ENCODE measurements around the gene EPN1. TPM values are rescaled to one million over a fixed set of nuclear protein-coding genes. Genes with fewer than 3 reads are reported as not detected.

The EPN1 gene
- total and polyA plus RNA-seq, 2 of the 13 experiments (the other 11 are each of a cell fraction or from before 2014, with no cell fraction given): 28.9 to 31.7 TPM

- TF ChIP-seq, protein P1, sequence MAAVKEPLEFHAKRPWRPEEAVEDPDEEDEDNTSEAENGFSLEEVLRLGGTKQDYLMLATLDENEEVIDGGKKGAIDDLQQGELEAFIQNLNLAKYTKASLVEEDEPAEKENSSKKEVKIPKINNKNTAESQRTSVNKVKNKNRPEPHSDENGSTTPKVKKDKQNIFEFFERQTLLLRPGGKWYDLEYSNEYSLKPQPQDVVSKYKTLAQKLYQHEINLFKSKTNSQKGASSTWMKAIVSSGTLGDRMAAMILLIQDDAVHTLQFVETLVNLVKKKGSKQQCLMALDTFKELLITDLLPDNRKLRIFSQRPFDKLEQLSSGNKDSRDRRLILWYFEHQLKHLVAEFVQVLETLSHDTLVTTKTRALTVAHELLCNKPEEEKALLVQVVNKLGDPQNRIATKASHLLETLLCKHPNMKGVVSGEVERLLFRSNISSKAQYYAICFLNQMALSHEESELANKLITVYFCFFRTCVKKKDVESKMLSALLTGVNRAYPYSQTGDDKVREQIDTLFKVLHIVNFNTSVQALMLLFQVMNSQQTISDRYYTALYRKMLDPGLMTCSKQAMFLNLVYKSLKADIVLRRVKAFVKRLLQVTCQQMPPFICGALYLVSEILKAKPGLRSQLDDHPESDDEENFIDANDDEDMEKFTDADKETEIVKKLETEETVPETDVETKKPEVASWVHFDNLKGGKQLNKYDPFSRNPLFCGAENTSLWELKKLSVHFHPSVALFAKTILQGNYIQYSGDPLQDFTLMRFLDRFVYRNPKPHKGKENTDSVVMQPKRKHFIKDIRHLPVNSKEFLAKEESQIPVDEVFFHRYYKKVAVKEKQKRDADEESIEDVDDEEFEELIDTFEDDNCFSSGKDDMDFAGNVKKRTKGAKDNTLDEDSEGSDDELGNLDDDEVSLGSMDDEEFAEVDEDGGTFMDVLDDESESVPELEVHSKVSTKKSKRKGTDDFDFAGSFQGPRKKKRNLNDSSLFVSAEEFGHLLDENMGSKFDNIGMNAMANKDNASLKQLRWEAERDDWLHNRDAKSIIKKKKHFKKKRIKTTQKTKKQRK (IDR thresholded peaks at IDR 0.05; ENCODE audit: low read length): no peak
- TF ChIP-seq, protein P2, sequence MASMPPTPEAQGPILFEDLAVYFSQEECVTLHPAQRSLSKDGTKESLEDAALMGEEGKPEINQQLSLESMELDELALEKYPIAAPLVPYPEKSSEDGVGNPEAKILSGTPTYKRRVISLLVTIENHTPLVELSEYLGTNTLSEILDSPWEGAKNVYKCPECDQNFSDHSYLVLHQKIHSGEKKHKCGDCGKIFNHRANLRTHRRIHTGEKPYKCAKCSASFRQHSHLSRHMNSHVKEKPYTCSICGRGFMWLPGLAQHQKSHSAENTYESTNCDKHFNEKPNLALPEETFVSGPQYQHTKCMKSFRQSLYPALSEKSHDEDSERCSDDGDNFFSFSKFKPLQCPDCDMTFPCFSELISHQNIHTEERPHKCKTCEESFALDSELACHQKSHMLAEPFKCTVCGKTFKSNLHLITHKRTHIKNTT (CRISPR knock-in tag; IDR thresholded peaks at IDR 0.05): no peak
- no peak for TF ChIP-seq TSC22D2 (CRISPR knock-in tag; IDR thresholded peaks at IDR 0.05; ENCODE audit: borderline replicate concordance)
- TF ChIP-seq ZNF530 (CRISPR knock-in tag; IDR thresholded peaks at IDR 0.05; ENCODE audit: low read depth): no peak
- TF ChIP-seq ZBTB43 (CRISPR knock-in tag; conservative IDR thresholded peaks at IDR 0.05): no peak
- no peak for TF ChIP-seq ZFYVE20 (CRISPR knock-in tag; IDR thresholded peaks at IDR 0.05; ENCODE audit: borderline replicate concordance, low read depth)
- no peak for TF ChIP-seq ZEB1 (IDR thresholded peaks at IDR 0.05; ENCODE audit: insufficient replicate concordance, low read depth)
- TF ChIP-seq, protein P3, sequence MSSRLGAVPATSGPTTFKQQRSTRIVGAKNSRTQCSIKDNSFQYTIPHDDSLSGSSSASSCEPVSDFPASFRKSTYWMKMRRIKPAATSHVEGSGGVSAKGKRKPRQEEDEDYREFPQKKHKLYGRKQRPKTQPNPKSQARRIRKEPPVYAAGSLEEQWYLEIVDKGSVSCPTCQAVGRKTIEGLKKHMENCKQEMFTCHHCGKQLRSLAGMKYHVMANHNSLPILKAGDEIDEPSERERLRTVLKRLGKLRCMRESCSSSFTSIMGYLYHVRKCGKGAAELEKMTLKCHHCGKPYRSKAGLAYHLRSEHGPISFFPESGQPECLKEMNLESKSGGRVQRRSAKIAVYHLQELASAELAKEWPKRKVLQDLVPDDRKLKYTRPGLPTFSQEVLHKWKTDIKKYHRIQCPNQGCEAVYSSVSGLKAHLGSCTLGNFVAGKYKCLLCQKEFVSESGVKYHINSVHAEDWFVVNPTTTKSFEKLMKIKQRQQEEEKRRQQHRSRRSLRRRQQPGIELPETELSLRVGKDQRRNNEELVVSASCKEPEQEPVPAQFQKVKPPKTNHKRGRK (CRISPR knock-in tag; IDR thresholded peaks at IDR 0.05): no peak
- peak; percentile 76 for TF ChIP-seq PHF8 (CRISPR knock-in tag; IDR thresholded peaks at IDR 0.05)
- no peak for TF ChIP-seq ZNF761 (CRISPR knock-in tag; conservative IDR thresholded peaks at IDR 0.05)
- TF ChIP-seq, protein P4, sequence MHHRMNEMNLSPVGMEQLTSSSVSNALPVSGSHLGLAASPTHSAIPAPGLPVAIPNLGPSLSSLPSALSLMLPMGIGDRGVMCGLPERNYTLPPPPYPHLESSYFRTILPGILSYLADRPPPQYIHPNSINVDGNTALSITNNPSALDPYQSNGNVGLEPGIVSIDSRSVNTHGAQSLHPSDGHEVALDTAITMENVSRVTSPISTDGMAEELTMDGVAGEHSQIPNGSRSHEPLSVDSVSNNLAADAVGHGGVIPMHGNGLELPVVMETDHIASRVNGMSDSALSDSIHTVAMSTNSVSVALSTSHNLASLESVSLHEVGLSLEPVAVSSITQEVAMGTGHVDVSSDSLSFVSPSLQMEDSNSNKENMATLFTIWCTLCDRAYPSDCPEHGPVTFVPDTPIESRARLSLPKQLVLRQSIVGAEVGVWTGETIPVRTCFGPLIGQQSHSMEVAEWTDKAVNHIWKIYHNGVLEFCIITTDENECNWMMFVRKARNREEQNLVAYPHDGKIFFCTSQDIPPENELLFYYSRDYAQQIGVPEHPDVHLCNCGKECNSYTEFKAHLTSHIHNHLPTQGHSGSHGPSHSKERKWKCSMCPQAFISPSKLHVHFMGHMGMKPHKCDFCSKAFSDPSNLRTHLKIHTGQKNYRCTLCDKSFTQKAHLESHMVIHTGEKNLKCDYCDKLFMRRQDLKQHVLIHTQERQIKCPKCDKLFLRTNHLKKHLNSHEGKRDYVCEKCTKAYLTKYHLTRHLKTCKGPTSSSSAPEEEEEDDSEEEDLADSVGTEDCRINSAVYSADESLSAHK (CRISPR knock-in tag; IDR thresholded peaks at IDR 0.05; ENCODE audit: borderline replicate concordance): no peak
Measured at GRCh38 chr19:55653651-55654322, 21.2 kb upstream of the EPN1 start (continued).
